K562 (cell line): ENCODE results near the gene TOM1L2. TPM values are rescaled to one million over a fixed set of nuclear protein-coding genes. Genes with fewer than 3 reads are reported as not detected.

Source experiments
- ASH1L ChIP-seq: fragments of 450-650 bp; IDR thresholded peaks from 2 replicates; pipeline ENCODE4 v1.6.1; 2018; ENCODE audit warnings: borderline replicate concordance, mild to moderate bottlenecking, low read depth; ENCODE audit not compliant: partially characterized antibody
- CEBPG ChIP-seq, 3 experiments: fragments of 200-800 bp in 1 of 3; sonication (Bioruptor generic) in 1 of 3; sonication (generic) in 1 of 3; formaldehyde crosslinking in 1 of 3; IDR thresholded peaks in 2 of 3; conservative IDR thresholded peaks in 1 of 3; 2 replicates each; pipeline versions ENCODE4 v1.6.1 to v1.8.0; 2016 to 2022; ENCODE audit warnings: missing compliant biosample characterization in 2 of 3, missing genetic modification characterization in 2 of 3, mild to moderate bottlenecking in 1 of 3, missing genetic modification reagents in 1 of 3
- HBP1 ChIP-seq: fragments of 450-650 bp; formaldehyde crosslinking; IDR thresholded peaks from 2 replicates; pipeline ENCODE4 v1.4.0; 2022; ENCODE audit warnings: missing genetic modification characterization
- NRF1 ChIP-seq, 2 experiments: fragments of 450-650 bp; IDR thresholded peaks in 1 of 2; conservative IDR thresholded peaks in 1 of 2; 2 replicates each; pipeline ENCODE4 v1.6.1; 2014; ENCODE audit warnings: mild to moderate bottlenecking in 2 of 2
- POLR2AphosphoS5 ChIP-seq: IDR thresholded peaks from 2 replicates; pipeline ENCODE4 v1.6.1; 2011; ENCODE audit warnings: mild to moderate bottlenecking, low read depth, low read length, moderate library complexity; ENCODE audit not compliant: control insufficient read depth, insufficient read depth
- PREB ChIP-seq: sonication (generic); formaldehyde crosslinking; IDR thresholded peaks from 2 replicates; pipeline ENCODE4 v1.8.1; 2023; ENCODE audit warnings: mild to moderate bottlenecking, missing genetic modification reagents
- ZFP30 ChIP-seq: fragments of 250-450 bp; sonication (Bioruptor Pico); IDR thresholded peaks from 2 replicates; pipeline ENCODE4 v1.8.0; 2022; ENCODE audit warnings: moderate library complexity, mild to moderate bottlenecking, inconsistent platforms, borderline replicate concordance
- ZNF324 ChIP-seq: fragments of 250-450 bp; sonication (Bioruptor Pico); IDR thresholded peaks from 2 replicates; pipeline ENCODE4 v1.4.0; 2020; ENCODE audit warnings: mild to moderate bottlenecking
- ZNF699 ChIP-seq: fragments of 250-450 bp; sonication (Bioruptor Pico); IDR thresholded peaks from 2 replicates; pipeline ENCODE4 v1.8.0; 2021; ENCODE audit warnings: mild to moderate bottlenecking, moderate library complexity; ENCODE audit not compliant: insufficient replicate concordance
- ZSCAN29 ChIP-seq: fragments of 450-650 bp; IDR thresholded peaks from 2 replicates; pipeline ENCODE4 v1.6.1; 2017
- polyA plus RNA-seq, 8 experiments: library from polyadenylated mRNA; depleted of rRNA in 4 of 8; stranded (reverse) in 5 of 8; unstranded in 3 of 8; fragments of >200 nt; fragmentation: Nextera tagmentation in 2 of 8; fragmentation: Illumina TruSeq in 1 of 8; extraction: Ambion mirVana in 2 of 8; extraction: Trizol in 1 of 8; gene quantifications; 2 replicates each; pipeline versions ENCODE4 v1.2.1 to v1.2.3, GENCODE V29; 2011 to 2014; ENCODE audit warnings: inconsistent platforms in 1 of 8, missing spikeins in 1 of 8
- total RNA-seq, 7 experiments: library from RNA; depleted of rRNA in 6 of 7; stranded (reverse); fragments of >200 nt in 6 of 7; fragmentation: Illumina TruSeq in 2 of 7; extraction: Trizol in 2 of 7; gene quantifications; 2 replicates each; pipeline versions ENCODE4 v1.2.1 to v1.2.3, GENCODE V29; 2011 to 2021; ENCODE audit warnings: low replicate concordance in 1 of 7
- TF ChIP-seq, protein P1 (sequence below): sonication (generic); formaldehyde crosslinking; IDR thresholded peaks from 2 replicates; pipeline ENCODE4 v1.8.0; 2022; ENCODE audit warnings: mild to moderate bottlenecking, missing genetic modification reagents
- TF ChIP-seq, protein P2 (sequence below): fragments of 450-650 bp; IDR thresholded peaks from 2 replicates; pipeline ENCODE4 v1.6.1; 2018; ENCODE audit warnings: mild to moderate bottlenecking, low read depth; ENCODE audit not compliant: partially characterized antibody
- TF ChIP-seq, protein P3 (sequence below): fragments of 200-800 bp; sonication (Bioruptor generic); IDR thresholded peaks from 2 replicates; pipeline ENCODE4 v1.6.1; 2017; ENCODE audit warnings: missing genetic modification characterization, missing compliant biosample characterization
- TF ChIP-seq, protein P4 (sequence below): sonication (generic); formaldehyde crosslinking; IDR thresholded peaks from 2 replicates; pipeline ENCODE4 v1.8.1; 2022; ENCODE audit warnings: missing genetic modification reagents

The TOM1L2 gene
- total and polyA plus RNA-seq, 9 of the 15 experiments (the other 6 are each of a cell fraction or from before 2014, with no cell fraction given) = 0.07 to 6.0 (median 2.5) TPM

DNA sequence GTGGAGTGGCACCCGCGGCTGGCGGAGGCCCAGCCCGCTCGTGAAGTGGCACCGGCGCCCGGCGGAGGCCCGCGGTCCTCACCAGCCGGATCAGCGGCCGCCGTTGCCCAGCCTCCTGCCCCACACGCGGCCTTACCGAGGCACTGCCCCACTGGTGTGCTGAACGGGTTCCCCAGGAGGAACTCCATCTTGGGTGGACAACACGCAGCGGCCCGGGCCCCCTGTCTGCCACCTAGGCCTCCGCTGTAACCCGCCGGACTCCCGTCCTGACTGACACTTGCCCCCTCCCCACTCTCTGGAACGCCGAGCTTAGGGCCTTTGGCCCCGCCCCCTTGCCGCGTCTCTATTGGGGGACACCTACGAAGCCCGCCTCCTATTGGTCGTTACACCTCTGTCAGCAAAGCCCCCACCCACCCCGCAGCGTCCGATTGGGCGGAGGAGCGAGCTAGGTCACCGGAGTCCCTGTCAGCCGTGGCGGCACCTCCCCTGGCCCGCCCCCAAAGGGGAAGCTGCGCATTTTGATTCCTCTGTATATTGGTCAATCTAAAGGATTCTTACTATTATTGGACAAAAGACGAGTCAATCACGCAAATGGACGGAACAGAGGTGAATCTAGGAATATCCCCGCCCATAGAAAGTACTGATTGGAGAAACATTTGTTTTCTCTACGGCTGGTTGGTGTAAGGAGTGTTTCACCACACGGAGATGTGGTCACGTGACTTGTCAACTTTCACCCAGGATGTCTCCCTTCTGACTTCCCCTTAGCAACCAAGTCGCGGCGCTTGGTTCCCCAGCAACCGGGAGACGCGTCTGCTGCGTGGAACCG lies at the start of gene TOM1L2, which contains the start of gene DRC3 (continued):
- TF ChIP-seq, protein P1, sequence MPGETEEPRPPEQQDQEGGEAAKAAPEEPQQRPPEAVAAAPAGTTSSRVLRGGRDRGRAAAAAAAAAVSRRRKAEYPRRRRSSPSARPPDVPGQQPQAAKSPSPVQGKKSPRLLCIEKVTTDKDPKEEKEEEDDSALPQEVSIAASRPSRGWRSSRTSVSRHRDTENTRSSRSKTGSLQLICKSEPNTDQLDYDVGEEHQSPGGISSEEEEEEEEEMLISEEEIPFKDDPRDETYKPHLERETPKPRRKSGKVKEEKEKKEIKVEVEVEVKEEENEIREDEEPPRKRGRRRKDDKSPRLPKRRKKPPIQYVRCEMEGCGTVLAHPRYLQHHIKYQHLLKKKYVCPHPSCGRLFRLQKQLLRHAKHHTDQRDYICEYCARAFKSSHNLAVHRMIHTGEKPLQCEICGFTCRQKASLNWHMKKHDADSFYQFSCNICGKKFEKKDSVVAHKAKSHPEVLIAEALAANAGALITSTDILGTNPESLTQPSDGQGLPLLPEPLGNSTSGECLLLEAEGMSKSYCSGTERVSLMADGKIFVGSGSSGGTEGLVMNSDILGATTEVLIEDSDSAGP (CRISPR knock-in tag) = no peak
- TF ChIP-seq ASH1L (peak; percentile 98), ZNF324 (no peak), ZSCAN29 (no peak), ZFP30 (no peak), POLR2AphosphoS5 (no peak), ZNF699 (CRISPR knock-in tag) (no peak), NRF1 (conservative IDR thresholded peaks at IDR 0.05 in 1 of 2, IDR thresholded peaks at IDR 0.05 in 1 of 2) (peak; percentile 78 to 82), PREB (CRISPR knock-in tag) (no peak), CEBPG (CRISPR knock-in tag; IDR thresholded peaks at IDR 0.05) (no peak), CEBPG (tag; conservative IDR thresholded peaks at IDR 0.05 in 1 of 2, IDR thresholded peaks at IDR 0.05 in 1 of 2) (peak; percentile 62 to 66; a peak in 3 of 4 replicates), HBP1 (CRISPR knock-in tag) (no peak)
- TF ChIP-seq, protein P2, sequence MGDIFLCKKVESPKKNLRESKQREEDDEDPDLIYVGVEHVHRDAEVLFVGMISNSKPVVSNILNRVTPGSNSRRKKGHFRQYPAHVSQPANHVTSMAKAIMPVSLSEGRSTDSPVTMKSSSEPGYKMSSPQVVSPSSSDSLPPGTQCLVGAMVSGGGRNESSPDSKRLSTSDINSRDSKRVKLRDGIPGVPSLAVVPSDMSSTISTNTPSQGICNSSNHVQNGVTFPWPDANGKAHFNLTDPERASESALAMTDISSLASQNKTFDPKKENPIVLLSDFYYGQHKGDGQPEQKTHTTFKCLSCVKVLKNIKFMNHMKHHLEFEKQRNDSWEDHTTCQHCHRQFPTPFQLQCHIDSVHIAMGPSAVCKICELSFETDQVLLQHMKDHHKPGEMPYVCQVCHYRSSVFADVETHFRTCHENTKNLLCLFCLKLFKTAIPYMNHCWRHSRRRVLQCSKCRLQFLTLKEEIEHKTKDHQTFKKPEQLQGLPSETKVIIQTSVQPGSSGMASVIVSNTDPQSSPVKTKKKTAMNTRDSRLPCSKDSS = no peak
- TF ChIP-seq, protein P3, sequence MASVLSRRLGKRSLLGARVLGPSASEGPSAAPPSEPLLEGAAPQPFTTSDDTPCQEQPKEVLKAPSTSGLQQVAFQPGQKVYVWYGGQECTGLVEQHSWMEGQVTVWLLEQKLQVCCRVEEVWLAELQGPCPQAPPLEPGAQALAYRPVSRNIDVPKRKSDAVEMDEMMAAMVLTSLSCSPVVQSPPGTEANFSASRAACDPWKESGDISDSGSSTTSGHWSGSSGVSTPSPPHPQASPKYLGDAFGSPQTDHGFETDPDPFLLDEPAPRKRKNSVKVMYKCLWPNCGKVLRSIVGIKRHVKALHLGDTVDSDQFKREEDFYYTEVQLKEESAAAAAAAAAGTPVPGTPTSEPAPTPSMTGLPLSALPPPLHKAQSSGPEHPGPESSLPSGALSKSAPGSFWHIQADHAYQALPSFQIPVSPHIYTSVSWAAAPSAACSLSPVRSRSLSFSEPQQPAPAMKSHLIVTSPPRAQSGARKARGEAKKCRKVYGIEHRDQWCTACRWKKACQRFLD (CRISPR knock-in tag) = no peak
- TF ChIP-seq, protein P4, sequence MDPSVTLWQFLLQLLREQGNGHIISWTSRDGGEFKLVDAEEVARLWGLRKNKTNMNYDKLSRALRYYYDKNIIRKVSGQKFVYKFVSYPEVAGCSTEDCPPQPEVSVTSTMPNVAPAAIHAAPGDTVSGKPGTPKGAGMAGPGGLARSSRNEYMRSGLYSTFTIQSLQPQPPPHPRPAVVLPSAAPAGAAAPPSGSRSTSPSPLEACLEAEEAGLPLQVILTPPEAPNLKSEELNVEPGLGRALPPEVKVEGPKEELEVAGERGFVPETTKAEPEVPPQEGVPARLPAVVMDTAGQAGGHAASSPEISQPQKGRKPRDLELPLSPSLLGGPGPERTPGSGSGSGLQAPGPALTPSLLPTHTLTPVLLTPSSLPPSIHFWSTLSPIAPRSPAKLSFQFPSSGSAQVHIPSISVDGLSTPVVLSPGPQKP (CRISPR knock-in tag) = no peak
